Right kidney (tissue), 1 donor: ENCODE data around the gene TAF11.
A peak's percentile ranks its signal among the peaks of the same experiment; 100 is the strongest.
"Not testable (repeated sequence)": the region's sequence is repeated elsewhere in the genome, so short reads cannot be mapped to it uniquely, and the experiment has no call there.

Experiments
- DNase-seq: peaks from one replicate; pipeline ENCODE4 v3.0.0-alpha.2; 2016

Gene TAF11

DNA sequence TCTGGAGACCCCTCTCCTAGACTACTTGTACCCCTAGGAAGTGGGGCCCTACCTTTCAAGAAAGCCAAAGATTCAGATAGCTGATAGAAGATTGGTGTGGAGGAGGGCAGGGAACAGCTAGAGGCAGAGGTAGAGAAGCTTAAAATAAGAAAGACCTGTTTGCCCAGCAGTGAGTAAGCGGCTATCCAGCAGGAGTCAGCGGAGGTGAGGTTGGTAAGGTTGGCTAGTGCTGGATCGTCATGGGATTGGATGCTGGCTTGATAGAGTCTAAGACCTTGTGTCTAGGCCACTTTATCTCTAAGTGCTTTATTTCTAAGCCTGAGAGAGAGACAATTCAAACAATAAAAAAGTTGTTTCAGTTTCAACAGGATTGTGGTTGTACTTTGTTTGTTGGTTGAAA is 20.4 kb upstream of the TAF11 start:
- no peak for DNase-seq

DNA sequence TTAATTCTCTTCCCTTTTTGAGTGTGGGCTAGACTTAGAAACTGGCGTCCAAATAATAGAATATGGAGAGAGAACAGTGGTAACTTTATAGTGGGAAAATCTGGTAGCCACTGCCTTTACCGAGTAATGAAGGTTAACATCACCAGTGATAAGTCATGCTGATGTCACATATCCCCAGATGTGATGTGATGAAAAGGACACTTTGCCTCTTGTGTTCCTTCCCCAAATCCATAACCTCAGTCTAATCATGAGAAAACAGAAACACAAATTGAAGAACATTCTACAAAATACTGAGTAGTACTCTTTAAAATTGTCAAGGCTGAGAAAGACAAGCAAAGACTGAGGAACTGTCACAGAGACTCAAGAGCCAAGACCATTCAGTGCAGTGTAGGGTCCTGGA is 19.0 kb upstream of the TAF11 start:
- DNase-seq, result no peak

DNA sequence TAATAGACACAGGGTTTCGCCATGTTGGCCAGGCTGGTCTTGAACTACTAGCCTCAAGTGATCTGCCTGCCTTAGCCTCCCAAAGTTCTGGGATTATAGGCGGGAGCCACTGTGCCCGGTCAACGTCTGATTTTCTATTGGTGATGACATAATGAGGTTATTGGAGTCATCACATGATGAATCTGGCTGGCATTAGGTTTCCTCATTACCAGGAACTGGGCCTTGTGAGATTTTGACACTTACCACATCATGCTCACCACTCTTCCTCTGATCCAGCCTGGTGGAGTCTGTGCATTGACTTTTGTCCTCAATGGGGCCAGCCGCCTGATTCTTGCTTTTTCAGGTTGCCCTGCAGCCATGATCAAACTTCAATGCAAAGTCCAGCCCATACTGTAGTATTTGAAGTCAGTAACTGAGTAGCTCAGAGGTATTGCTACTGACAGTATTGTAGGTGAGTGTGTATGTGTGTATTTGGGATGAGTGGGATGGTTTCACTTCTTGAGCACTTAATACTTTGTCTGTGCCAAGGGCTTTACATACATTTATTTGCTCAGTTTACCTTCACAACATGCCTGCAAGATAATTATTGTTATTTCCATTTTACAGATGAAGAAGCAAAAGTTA is 17.3 kb upstream of the TAF11 start:
- no peak for DNase-seq

DNA sequence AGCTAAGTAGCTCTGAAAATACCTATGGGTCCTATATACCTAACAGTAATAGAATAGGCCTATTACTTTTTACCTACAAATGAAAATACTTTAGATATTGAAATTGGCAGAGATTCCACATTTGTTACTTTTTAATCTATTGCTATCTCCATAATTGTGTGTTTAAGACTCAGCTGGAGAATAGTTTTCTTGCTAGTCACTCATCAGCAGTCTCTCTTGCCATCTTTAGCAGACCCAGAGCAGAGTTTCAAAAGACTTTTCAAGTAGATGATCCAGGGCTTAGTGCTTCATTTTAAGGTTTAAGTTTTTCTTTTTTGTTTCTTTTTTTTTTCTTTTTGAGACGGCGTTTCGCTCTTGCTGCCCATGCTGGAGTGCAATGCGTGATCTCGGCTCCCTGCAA is 14.1 kb upstream of the TAF11 start:
- DNase-seq, result no peak

DNA sequence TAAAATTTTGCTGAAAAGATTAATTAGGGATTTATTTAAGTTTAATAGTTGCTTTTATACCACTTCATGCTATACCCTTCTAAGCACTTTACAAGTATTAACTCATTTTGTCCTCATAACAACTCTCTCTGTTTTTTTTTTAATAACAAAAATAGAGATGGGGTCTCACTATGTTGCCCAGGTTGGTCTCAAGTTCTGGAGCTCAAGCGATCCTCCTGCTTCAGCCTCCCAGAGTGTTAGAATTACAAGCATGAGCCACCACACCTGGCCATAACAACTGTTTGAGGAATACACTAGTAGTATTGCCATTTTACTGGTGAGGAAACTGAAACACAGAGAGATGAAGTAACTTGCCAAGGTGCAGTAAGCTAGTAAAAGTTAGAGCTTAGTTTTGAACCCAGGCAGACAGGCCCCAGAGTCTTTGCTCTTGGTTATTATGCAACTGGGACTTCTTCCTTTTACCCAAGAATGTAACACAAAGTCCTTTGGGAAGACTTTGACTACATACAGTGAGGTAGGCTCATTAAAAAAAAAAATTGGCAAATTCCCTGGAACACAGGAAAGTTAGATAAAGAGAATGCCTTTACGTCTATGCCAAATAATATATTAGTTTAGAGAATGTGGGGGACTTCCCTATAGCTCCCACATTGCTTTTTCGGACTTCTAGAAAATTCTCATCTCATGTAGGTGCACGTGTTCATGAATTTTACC is 12.6 kb upstream of the TAF11 start:
- DNase-seq, result no peak

DNA sequence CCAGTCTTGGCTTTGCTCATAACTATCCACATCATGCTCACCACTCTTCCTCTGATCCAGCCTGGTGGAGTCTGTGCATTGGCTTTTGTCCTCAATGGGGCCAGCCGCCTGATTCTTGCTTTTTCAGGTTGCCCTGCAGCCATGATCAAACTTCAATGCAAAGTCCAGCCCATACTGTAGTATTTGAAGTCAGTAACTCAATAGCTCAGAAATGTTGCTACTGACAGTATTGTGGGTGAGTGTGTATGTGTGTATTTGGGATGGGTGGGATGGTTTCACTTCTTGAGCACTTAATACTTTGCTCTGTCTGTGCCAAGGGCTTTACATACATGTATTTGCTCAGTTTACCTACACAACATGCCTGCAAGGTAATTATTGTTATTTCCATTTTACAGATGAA is 11.9 kb upstream of the TAF11 start:
- DNase-seq, result not testable (repeated sequence)

DNA sequence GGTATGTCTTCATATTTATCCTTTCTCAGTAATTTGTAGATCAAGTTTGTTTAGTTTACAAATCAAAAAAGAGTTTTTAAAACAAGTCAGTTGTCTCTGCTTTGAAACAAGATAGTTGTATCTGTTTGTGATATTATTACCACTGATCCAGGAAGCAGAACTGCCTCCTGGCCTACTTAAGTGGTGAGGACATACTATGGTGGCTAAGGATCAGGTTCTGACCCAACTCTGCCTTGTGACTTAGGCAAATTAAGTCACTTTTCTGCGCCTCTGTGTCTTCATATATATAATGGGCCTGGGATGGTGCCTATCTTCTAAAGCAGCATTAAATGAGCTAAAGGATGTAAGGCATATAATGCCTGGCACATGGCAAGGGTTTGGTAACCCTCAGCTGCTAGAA is 9.9 kb upstream of the TAF11 start:
- DNase-seq, result no peak

DNA sequence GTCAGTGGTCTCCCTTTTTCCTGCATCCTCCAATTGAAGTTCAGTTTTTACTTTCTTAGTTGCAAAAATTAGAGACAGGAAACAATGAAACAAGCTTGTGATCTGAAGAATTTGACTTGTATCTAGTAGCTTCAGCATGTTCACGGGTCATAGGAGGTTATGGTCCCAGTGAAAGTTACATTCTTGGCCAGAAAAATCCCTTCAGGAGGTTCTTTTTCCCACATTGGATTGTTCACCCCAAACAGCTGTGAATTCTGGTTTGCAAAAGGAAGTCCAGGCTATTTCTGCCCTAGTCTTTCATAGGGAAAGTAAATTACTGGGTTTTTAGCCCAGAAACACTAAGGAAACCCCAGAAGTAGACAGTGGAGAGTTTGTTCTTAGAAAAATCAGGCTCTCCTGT is 9.3 kb upstream of the TAF11 start:
- DNase-seq, result no peak

DNA sequence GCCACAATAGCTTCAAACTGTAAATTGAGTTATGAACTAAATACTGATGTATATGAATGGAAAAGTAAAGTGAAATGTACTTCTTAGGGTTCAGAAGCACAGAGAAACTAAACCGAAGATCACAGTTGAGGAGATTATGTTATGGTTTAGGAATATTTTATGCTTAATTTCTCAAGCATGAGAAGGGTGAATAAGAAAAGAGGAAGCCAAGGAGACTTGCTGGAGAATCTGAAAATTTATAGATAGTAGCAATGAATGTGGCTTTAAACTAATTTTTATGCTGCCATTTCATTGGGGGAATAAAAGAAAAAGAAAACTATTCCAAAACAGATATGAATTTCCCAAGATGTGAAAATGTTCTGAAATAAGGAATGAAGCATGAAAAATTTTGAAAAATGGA is 6.9 kb upstream of the TAF11 start:
- no peak for DNase-seq

DNA sequence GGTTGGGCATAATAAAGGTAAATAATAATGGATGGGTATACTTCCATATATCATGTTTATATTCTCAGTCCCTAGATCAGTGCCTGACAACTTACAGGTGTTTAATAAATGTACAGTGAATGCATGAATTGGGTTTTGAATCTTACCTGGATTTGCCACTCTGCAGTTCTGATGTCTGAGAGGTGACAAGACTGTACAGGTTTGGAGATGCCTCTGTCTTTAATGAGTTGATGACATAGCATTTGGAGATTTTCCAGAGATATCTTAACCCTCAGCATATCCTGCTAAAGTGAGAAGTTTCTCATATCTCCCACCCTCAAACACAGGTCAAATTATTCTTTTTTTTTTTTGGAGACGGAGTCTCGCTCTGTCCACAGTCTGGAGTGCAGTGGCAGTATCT is 3.5 kb upstream of the TAF11 start:
- no peak for DNase-seq

DNA sequence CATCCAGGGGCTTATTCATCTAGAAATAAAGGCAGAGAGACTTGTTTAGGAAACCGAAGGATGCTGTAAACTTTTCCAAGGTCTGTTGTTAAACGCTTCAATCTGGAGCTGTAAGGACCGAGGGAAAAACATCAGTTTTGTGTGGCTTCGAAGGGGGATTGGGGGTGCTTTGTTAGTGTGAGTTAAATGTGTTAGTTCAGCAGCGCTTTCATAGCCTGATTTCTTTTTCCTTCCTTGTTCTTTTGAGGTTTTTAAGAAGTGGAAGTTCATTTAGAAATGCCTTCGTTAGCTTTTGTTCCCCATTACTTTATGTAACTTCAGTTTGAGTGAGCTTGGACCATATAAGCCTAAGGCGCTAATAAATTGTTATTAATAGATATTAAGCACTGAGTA is 2.7 kb upstream of the TAF11 start:
- no peak for DNase-seq

DNA sequence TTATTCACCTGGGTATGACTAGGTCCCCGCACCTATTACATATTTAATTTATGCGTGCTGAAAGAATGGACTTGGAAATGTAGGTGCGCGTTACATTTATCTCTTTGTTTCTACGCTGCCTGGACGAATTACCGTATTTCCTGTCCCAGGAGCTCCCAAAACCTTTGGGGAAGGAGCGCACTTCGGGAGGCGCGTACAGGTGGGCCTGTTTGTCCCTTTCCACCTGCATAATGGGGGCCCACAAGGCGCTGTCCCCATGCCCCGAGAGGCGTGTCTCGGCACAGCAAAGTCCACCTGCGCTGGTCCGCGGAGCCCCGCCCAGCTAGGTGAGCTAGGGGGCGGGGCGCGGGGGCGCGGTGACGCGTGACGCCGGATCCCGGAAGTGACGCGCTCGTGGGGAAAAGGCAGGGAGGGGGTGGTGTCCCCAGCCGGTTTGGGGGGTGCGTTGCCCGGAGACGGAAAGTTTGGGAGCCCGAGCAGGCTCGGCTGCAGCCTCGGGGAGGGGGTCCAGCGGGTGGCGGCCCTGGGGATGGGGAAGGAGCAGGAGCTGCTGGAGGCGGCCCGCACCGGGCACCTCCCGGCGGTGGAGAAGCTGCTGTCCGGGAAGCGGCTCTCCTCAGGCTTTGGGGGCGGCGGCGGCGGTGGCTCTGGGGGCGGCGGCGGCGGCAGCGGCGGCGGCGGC is 1.2 kb upstream of the TAF11 start, which contains the start of gene ANKS1A:
TSS of gene ANKS1A (plus strand) at position 382 of the 682 bp plus-strand sequence. CDS start at position 530, 148 bp downstream.
- peak; percentile 89 for DNase-seq

DNA sequence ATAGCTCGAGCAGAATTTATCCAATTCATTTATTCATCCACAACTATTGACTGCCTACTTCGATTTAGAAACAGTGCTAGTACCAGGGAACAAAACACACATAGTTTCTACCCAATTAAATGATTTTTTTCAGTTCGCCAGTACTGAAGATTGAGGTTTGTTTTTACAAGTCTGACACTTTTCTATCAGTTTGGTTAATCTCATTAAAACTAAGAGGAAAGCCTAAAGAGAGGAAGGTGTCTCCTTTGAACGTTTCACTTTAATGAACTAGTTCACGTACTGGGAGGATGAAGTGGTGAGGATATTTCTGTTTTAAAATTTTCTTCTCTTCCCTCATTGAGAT is 643 bp upstream of the TAF11 start:
- no peak for DNase-seq

DNA sequence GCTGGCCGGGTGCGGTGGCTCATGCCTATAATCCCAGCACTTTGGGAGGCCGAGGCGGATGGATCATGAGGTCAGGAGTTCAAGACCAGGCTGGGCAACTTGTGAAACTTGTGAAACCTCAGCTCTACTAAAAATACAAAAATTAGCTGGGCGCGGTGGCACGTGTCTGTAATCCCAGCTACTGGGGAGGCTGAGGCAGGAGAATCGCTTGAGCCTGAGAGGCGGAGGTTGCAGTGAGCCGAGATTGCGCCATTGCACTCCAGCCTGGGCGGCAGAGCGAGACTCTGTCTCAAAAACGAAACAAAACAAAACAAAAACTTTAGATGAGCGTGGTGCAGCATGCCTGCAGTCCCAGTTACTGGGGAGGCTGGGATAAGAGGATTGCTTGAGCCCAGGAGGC is 2.0 kb downstream of the TAF11 start:
- not testable (repeated sequence) for DNase-seq

DNA sequence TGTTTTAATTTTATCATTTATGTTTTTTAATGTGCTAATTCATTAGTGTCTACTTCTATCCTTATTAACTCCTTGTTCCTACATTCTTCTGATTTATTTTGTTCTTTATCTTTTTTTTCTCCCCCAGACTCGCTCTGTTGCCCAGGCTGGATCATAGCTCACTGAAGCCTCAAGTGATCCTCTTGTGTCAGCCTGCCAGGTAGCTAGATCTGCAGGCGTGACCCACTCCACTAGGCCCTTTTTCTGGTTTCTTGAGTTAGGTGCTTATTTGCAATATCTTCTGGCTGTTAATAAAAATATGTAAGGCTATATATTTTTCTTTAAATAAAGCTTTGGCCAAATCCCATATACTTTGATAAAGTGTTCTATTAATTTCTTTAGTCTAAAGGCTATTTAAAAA is 2.8 kb downstream of the TAF11 start:
- no peak for DNase-seq

DNA sequence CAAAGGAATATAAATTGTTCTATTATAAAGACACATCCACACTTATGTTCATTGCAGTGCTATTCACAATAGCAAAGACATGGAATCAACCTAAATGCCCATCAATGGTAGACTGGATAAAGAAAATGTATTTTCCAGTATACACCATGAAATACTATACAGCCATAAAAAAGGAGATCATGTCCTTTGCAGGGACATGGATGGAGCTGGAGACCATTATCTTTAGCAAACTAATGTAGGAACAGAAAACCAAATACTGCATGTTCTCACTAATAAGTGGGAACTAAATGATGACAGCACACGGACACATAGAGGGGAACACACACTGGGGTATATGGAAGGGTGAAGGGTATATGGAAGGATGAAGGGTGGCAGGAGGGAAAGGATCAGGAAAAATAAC is 3.8 kb downstream of the TAF11 start:
- not testable (repeated sequence) for DNase-seq

DNA sequence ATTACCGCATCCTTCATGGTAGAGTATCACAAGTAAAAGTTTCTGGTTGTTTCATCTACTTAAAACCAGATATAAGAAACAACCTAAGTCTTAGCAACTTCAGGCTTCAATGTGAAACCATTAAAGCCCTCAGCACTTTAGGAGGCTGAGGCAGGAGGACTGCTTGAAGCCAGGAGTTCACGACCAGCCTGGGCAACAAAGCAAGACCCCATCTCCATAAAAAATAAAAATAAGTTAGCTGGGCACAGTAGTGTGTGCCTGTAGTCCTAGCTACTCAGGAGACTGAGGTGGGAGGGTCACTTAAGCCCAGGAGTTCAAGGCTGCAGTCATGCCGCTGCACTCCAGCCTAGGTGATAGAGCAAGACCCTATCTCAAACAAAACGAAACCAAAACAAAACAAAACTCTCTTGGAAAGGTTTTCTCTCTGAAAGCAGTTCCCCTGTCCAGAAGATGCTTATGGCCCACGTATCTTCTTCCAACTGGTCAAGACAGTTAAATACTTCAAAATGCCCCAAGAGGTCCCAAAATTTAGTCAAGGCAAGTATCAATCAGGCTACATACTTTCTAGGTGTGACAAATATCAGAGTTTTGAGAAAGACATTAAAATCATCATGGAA is 9.9 kb downstream of the TAF11 start:
- DNase-seq, result no peak

DNA sequence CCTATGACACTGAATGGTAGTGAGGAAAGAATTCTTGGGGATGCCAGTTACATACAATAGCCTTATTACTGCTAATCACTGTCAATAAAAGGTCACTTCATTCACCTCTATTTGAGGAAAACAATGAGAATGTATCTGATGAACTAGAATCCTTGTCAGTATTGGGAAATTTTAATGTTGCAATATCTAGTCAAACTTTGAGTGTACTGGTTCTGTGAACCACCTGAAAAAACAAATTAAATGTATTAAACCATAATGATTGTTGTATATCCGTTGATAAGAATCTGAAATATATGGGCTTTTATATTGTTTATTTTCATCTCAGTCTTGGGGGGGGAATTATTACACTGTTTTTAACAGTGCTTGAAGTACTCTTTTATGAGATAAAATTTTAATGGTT is 10.6 kb downstream of the TAF11 start:
- DNase-seq, result no peak

DNA sequence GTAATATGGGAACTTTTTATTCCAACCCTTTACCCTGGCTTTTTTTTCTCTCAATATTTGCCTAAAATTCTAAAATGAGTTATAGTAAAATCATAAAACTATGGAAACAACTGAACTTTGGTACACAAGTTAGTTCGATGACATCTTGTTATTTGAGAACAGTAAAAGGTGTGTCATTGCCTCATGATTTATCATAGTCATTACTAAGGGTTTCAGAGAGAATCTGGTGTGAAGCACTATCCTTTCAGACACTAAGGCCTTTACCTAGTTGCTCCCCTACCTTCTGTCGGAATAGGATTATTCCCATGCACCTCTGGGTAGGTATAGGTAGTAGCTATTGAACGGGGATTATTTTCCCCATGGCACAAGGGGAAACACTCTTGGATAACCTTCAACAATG is 11.4 kb downstream of the TAF11 start:
- no peak for DNase-seq

DNA sequence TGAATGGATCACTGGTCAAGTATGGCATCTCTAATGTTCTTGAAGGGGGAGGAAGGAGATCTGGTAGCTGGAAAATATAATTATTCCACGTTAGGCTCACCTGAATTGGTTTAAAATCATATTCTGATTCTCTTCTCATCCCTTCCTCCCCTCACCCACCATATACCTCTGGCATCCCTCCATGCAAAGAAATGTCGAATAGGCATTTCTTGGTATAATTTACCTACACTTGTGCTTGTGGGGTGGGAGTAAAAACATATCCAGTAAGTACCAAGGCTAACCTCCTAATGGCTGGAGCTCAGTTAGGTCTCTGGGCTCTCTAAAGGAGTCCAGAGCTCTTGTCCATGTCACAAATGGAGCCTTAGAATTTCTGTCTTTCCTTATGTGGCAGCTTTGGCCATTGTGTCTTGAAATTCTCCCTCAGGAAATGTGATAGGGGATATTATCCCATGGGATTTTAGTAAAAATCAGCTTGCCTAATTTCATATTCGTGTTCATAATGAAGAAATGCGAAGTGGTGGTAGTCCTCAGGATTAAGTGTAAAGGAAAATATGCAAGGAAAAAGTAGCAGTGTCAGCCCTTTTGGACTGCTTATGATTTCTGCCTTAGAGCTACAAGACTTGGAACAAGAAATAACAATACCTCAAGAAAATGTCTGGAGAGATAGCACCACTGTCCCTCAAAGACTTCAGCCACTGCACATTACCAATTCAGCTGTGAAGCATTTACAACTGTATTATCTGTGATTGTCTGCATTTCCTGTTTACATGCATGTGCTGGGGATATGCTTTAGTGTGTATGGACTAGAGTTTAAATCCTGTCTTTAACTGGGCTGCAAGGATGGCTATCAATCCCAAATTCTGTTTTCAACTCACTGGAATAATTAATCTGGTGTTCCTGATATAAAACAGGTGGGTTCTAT is 12.3 kb downstream of the TAF11 start:
- no peak for DNase-seq

DNA sequence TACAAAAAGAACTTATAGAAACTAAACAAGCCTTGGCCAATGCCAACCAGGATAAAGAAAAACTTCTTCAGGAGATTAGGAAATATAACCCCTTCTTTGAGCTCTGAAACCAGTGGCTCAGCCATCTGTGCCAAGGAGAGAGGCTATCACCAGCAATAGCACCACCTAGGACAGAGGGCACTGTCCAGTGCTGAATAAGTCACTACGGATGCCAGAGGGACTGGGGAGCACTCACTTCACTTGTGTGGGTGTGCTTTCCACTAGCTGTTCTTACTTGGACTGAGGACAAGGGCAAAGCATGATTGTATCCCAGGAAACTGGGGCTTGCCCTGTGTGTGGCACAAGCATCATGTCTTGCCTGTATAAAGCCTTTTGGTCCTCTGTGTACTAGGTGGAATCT is 15.5 kb downstream of the TAF11 start:
- no peak for DNase-seq

DNA sequence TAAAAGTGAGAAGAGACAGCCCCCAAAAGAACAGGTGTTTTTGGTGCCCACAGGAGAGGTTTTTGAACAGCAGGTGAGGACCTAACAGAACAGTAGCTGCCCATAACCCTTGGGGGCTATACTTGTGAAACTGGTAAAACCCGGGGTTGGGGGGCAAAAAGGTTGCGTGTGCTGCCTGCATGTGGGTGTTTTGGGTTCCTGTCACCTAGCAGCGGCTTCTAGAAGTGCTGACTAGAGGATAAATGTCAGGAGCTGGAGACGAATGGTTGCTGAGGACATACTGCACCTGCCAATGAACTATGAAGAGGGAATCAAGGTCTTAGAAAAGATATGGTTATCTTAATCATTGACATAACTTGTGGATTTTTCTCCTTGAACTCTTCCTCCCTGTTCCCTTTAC is 16.0 kb downstream of the TAF11 start:
- DNase-seq, result no peak
